Transverse colon (tissue), 3 donors: ENCODE results near the gene TOR4A.

ENCODE experiments used
- CTCF ChIP-seq, 5 experiments: fragments of 200-600 bp in 3 of 5; fragments of 450-650 bp in 2 of 5; sonication (generic) in 3 of 5; IDR thresholded peaks; 1 replicate in 2 of 5; 2 replicates in 3 of 5; pipeline ENCODE4 v1.5.1; 2016 to 2017; ENCODE audit warnings: antibody characterized with exemption in 5 of 5, inconsistent platforms in 3 of 5, mild to moderate bottlenecking in 2 of 5, moderate library complexity in 1 of 5
- POLR2A ChIP-seq: fragments of 450-650 bp; IDR thresholded peaks from one replicate; pipeline ENCODE4 v1.6.1; 2016; ENCODE audit warnings: antibody characterized with exemption, mild to moderate bottlenecking, moderate library complexity

GRCh38 chr9:137243626-137244485, 33.7 kb upstream of the TOR4A start:
- TF ChIP-seq CTCF (IDR thresholded peaks at IDR 0.05) (no peak), POLR2A (peak; percentile 45)
